Lower leg skin (tissue), 3 donors: Measurements from ENCODE around the gene ZNF462.

Source experiments
- CTCF ChIP-seq, 3 donors: fragments of 450-650 bp; IDR thresholded peaks; one replicate each; pipeline ENCODE4 v1.5.1; 2016; ENCODE audit warnings: antibody characterized with exemption in 3 of 3, mild to moderate bottlenecking in 3 of 3, moderate library complexity in 2 of 3
- POLR2A ChIP-seq, 2 donors: fragments of 450-650 bp; IDR thresholded peaks; one replicate each; pipeline ENCODE4 v1.6.1; 2016 to 2017; ENCODE audit warnings: antibody characterized with exemption in 2 of 2, mild to moderate bottlenecking in 1 of 2, moderate library complexity in 1 of 2

GRCh38 chr9:106918825-106919509, 56.0 kb downstream of the ZNF462 start:
- TF ChIP-seq POLR2A (IDR thresholded peaks at IDR 0.05) = no peak
- no peak for TF ChIP-seq CTCF (IDR thresholded peaks at IDR 0.05)
